ENCODE measurements around the gene PM20D2. TPM values are rescaled to one million over a fixed set of nuclear protein-coding genes. Genes with fewer than 3 reads are reported as not detected.

PM20D2 gene
- total and polyA plus RNA-seq, 2 donors from 2014 or later = 5.7 to 14.4 TPM

- H3K9me3 ChIP-seq (ENCODE audit: control insufficient read depth in 2 of 3, insufficient read depth in 1 of 3, low read length in 3 of 3) = peaks cover 0 to 19% (median 3%) of the 10 kb centered on the region in 3 donors
- H3K9ac ChIP-seq (ENCODE audit: low read length in 3 of 3) = no peak overlapping the region
- DNase-seq (no peak), FAIRE-seq (no peak)
- no peak for TF ChIP-seq CTCF (IDR thresholded peaks at IDR 0.05; ENCODE audit: borderline replicate concordance, extremely low read depth, insufficient read depth)
- no peak overlapping the region for H3K4me3 ChIP-seq (ENCODE audit: low read length in 3 of 3)
- H3K4me1 ChIP-seq (ENCODE audit: control insufficient read depth in 2 of 3, insufficient read depth in 2 of 3, low read depth in 1 of 3, low read length in 3 of 3) = no peaks in the 10 kb centered on the region
- intact Hi-C loops (cut with DNase I) = no loop called here
- no peaks in the 10 kb centered on the region for H3K27me3 ChIP-seq (ENCODE audit: control insufficient read depth, insufficient read depth, low read length)
- no peaks in the 10 kb centered on the region for H3K36me3 ChIP-seq (ENCODE audit: control insufficient read depth in 2 of 3, insufficient read depth in 3 of 3, low read length in 3 of 3)
- H3K27ac ChIP-seq (ENCODE audit: low read depth in 2 of 2, low read length in 2 of 2) = no peak overlapping the region
Observed at GRCh38 chr6:89198235-89198634, 52.4 kb downstream of the PM20D2 start.

- TF ChIP-seq CTCF (IDR thresholded peaks at IDR 0.05; ENCODE audit: borderline replicate concordance, extremely low read depth, insufficient read depth) = no peak
- no peak overlapping the region for H3K4me3 ChIP-seq (ENCODE audit: low read length in 3 of 3)
- FAIRE-seq (no peak), DNase-seq (no peak)
- no peaks in the 10 kb centered on the region for H3K36me3 ChIP-seq (ENCODE audit: control insufficient read depth in 2 of 3, insufficient read depth in 3 of 3, low read length in 3 of 3)
- intact Hi-C loops (cut with DNase I) = no loop called here
- H3K27ac ChIP-seq (ENCODE audit: low read depth in 2 of 2, low read length in 2 of 2) = no peak overlapping the region
- H3K9me3 ChIP-seq (ENCODE audit: control insufficient read depth in 2 of 3, insufficient read depth in 1 of 3, low read length in 3 of 3) = peaks cover 0 to 11% (median 3%) of the 10 kb centered on the region in 3 donors
- H3K27me3 ChIP-seq (ENCODE audit: control insufficient read depth, insufficient read depth, low read length) = no peaks in the 10 kb centered on the region
- H3K4me1 ChIP-seq (ENCODE audit: control insufficient read depth in 2 of 3, insufficient read depth in 2 of 3, low read depth in 1 of 3, low read length in 3 of 3) = no peaks in the 10 kb centered on the region
- H3K9ac ChIP-seq (ENCODE audit: low read length in 3 of 3) = no peak overlapping the region
Observed at GRCh38 chr6:89199579-89199978, 53.7 kb downstream of the PM20D2 start.

- TF ChIP-seq CTCF (IDR thresholded peaks at IDR 0.05; ENCODE audit: borderline replicate concordance, extremely low read depth, insufficient read depth) = no peak
- intact Hi-C loops (cut with DNase I) = no loop called here
- H3K4me1 ChIP-seq (ENCODE audit: control insufficient read depth in 2 of 3, insufficient read depth in 2 of 3, low read depth in 1 of 3, low read length in 3 of 3) = no peaks in the 10 kb centered on the region
- H3K9ac ChIP-seq (ENCODE audit: low read length in 3 of 3) = no peak overlapping the region
- no peak for FAIRE-seq
- no peak for DNase-seq
- peaks cover 0 to 2% (median 1%) of the 10 kb centered on the region in 3 donors for H3K9me3 ChIP-seq (ENCODE audit: control insufficient read depth in 2 of 3, insufficient read depth in 1 of 3, low read length in 3 of 3)
- H3K36me3 ChIP-seq (ENCODE audit: control insufficient read depth in 2 of 3, insufficient read depth in 3 of 3, low read length in 3 of 3) = no peaks in the 10 kb centered on the region
- no peak overlapping the region for H3K27ac ChIP-seq (ENCODE audit: low read depth in 2 of 2, low read length in 2 of 2)
- no peak overlapping the region for H3K4me3 ChIP-seq (ENCODE audit: low read length in 3 of 3)
- H3K27me3 ChIP-seq (ENCODE audit: control insufficient read depth, insufficient read depth, low read length) = no peaks in the 10 kb centered on the region
Observed at GRCh38 chr6:89200706-89201215, 54.9 kb downstream of the PM20D2 start.

GRCh38 chr6:89204096-89204495 lies 58.2 kb downstream of the PM20D2 start:
- Histone ChIP-seq H3K4me1 (ENCODE audit: control insufficient read depth in 2 of 3, insufficient read depth in 2 of 3, low read depth in 1 of 3, low read length in 3 of 3) (no peaks in the 10 kb centered on the region), H3K36me3 (ENCODE audit: control insufficient read depth in 2 of 3, insufficient read depth in 3 of 3, low read length in 3 of 3) (no peaks in the 10 kb centered on the region), H3K27ac (ENCODE audit: low read depth in 2 of 2, low read length in 2 of 2) (no peak overlapping the region), H3K4me3 (ENCODE audit: low read length in 3 of 3) (no peak overlapping the region), H3K27me3 (ENCODE audit: control insufficient read depth, insufficient read depth, low read length) (no peaks in the 10 kb centered on the region), H3K9ac (ENCODE audit: low read length in 3 of 3) (no peak overlapping the region), H3K9me3 (ENCODE audit: control insufficient read depth in 2 of 3, insufficient read depth in 1 of 3, low read length in 3 of 3) (no peaks in the 10 kb centered on the region)
- no peak for TF ChIP-seq CTCF (IDR thresholded peaks at IDR 0.05; ENCODE audit: borderline replicate concordance, extremely low read depth, insufficient read depth)
- intact Hi-C loops (cut with DNase I) = no loop called here
- DNase-seq = no peak
- FAIRE-seq = no peak

Measured in kidney (tissue), 14 donors.